ENCODE measurements around the gene CLSTN3.

The CLSTN3 gene

DNA sequence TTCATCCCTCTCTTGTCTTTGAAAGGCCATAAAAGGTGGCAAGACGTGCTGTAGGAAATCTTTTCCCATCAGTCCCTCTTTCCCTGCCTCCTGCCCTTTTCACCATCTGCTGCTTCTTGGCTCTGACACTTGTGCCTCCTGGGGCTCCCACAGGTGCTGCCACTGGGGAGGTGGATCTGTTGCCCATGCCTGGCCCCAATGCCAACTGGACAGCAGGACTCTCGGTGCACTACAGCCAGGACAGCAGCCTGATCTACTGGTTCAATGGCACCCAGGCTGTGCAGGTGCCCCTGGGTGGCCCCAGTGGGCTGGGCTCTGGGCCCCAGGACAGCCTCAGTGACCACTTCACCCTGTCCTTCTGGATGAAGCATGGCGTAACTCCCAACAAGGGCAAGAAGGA, 6.5 kb downstream of the CLSTN3 start:
- Histone ChIP-seq H3K27me3 (no peaks in the 10 kb centered on the region), H3K9me3 (no peaks in the 10 kb centered on the region), H3K27ac (no peak overlapping the region), H3K36me3 (peaks cover 0 to 60% (median 16%) of the 10 kb centered on the region in 3 donors), H3K4me1 (no peaks in the 10 kb centered on the region), H3K4me3 (no peak overlapping the region)
- TF ChIP-seq, protein P1, sequence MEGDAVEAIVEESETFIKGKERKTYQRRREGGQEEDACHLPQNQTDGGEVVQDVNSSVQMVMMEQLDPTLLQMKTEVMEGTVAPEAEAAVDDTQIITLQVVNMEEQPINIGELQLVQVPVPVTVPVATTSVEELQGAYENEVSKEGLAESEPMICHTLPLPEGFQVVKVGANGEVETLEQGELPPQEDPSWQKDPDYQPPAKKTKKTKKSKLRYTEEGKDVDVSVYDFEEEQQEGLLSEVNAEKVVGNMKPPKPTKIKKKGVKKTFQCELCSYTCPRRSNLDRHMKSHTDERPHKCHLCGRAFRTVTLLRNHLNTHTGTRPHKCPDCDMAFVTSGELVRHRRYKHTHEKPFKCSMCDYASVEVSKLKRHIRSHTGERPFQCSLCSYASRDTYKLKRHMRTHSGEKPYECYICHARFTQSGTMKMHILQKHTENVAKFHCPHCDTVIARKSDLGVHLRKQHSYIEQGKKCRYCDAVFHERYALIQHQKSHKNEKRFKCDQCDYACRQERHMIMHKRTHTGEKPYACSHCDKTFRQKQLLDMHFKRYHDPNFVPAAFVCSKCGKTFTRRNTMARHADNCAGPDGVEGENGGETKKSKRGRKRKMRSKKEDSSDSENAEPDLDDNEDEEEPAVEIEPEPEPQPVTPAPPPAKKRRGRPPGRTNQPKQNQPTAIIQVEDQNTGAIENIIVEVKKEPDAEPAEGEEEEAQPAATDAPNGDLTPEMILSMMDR (IDR thresholded peaks at IDR 0.05) = no peak
- intact Hi-C loops (cut with DNase I; ENCODE audit: low total_unique reads) = no loop called here
- DNase-seq = no peak

DNA sequence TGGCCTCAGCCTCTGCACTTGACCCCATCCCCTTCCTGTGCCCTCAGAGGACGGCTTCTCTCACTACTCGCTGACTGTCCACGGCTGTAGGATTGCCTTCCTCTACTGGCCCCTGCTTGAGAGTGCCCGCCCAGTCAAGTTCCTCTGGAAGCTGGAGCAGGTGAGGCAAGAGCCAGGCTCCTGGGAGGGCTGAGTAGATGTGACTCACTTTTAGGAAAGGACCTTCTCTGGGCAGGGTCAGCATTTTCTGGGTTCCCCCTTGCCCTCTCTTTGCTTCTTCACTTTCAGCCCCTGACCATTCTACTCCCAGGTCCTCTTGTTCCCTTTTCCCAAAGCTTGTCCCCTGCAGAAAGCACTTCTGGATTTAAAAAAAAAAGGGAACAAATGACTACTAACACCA, 7.7 kb downstream of the CLSTN3 start:
- DNase-seq = no peak
- no peaks in the 10 kb centered on the region for H3K4me1 ChIP-seq
- H3K4me3 ChIP-seq = no peak overlapping the region
- intact Hi-C loops (cut with DNase I; ENCODE audit: low total_unique reads) = no loop called here
- H3K36me3 ChIP-seq = peaks cover 0 to 72% (median 18%) of the 10 kb centered on the region in 3 donors
- H3K27me3 ChIP-seq = no peaks in the 10 kb centered on the region
- H3K27ac ChIP-seq = no peak overlapping the region
- no peaks in the 10 kb centered on the region for H3K9me3 ChIP-seq
- TF ChIP-seq, protein P1 (IDR thresholded peaks at IDR 0.05) = no peak

DNA sequence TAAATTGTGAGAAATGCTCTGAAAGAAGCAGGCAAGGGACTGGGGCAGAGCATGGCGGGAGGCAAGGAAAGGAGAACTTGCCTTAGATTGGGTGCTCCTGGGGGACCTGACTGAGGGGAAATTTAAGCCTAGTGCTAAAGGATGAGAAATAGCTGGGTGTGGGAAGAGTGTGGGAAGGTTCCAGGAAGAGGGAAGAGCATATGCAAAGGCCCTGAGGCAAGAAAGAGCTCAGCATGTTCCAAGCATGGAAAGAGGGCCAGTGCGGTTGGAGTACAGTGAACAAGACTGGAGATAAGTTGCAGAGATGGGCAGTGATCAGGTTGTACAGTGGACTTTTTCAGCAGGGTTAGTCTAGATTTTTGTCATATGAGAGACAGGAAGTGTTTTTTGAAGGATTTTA, 9.0 kb downstream of the CLSTN3 start:
- intact Hi-C loops (cut with DNase I; ENCODE audit: low total_unique reads) = no loop called here
- Histone ChIP-seq H3K27ac (no peak overlapping the region), H3K27me3 (no peaks in the 10 kb centered on the region), H3K36me3 (peaks cover 0 to 77% (median 22%) of the 10 kb centered on the region in 3 donors), H3K9me3 (no peaks in the 10 kb centered on the region), H3K4me1 (no peaks in the 10 kb centered on the region), H3K4me3 (no peak overlapping the region)
- DNase-seq = no peak
- TF ChIP-seq, protein P1 (IDR thresholded peaks at IDR 0.05) = no peak

DNA sequence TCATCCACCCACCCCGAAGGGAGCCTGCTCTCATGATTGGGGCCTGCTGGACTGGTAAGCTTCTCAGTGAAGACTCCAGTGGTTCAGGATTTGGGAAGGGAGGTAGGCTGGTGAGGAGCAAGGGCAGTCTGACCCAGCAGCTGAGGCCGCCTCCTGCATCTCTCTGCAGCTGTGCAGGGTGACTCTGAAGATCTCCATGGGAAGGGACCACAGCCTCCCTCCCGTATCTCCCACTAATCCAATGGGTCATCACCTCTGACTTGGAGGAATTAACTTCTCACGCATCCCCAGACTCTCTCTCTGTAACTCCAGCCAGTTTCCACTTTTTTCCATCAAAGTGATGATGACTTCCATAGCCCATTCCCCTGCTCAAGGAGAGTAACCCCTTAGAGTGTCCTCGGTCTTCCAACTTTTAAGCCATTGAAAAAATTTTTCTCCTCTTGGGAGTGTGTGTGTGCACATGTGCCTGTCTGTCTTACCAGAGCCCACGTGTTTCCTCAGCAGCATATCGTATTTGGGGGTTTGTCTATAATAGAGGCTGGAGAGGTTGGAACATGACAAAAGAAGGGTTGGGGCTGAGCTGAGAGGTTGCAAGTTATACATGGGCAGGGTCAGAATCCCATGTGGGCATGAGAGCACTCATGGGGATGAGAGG, 11.3 kb downstream of the CLSTN3 start:
- Histone ChIP-seq H3K4me3 (no peak overlapping the region), H3K9me3 (no peaks in the 10 kb centered on the region), H3K27me3 (no peaks in the 10 kb centered on the region), H3K36me3 (peaks cover 0 to 64% (median 21%) of the 10 kb centered on the region in 3 donors), H3K4me1 (no peaks in the 10 kb centered on the region), H3K27ac (no peak overlapping the region)
- TF ChIP-seq, protein P1 (IDR thresholded peaks at IDR 0.05) = no peak
- DNase-seq = no peak
- intact Hi-C loops (cut with DNase I; ENCODE audit: low total_unique reads) = no loop called here

DNA sequence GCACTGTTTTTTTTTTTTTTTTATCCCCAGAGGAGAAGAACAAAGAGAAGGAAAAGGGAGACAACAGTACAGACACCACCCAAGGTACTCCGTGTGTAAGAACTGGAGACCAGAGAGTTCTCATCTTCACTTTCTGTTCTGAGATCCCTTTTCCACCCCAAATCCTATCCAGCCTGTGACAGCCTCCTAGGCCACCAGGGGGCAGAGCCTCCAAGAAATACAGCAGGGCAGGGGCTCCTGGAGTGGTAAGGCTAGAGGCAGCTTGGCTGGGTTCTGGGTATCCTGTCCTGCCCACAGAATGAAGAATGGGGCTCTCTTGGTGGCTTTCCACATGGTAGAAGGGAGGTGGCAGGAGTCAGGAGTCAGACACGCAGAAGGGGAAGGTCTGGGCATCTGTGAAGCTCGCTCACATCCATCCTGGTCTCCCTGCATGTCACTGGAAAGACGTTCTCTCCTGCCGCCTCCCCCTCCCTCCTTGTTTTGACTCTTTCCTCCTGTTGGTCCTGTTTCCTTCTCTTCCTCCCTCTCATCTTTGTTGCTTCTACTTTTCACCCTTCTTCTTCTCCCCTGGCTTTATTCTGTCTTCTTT, 12.0 kb downstream of the CLSTN3 start:
- DNase-seq = no peak
- Histone ChIP-seq H3K36me3 (peaks cover 0 to 64% (median 18%) of the 10 kb centered on the region in 3 donors), H3K4me1 (no peaks in the 10 kb centered on the region), H3K4me3 (no peak overlapping the region), H3K27ac (no peak overlapping the region), H3K27me3 (no peaks in the 10 kb centered on the region), H3K9me3 (no peaks in the 10 kb centered on the region)
- intact Hi-C loops (cut with DNase I; ENCODE audit: low total_unique reads) = no loop called here
- TF ChIP-seq, protein P1 (IDR thresholded peaks at IDR 0.05) = peak; percentile 53 to 56

Measured in tibial artery (tissue), 4 donors.